Measurements from ENCODE around the gene TMEM19. TPM values are rescaled to one million over a fixed set of nuclear protein-coding genes. Genes with fewer than 3 reads are reported as not detected.

The TMEM19 gene
- total and polyA plus RNA-seq, 2 of the 8 experiments (the other 6 are each of a cell fraction or from before 2014, with no cell fraction given) = 12.6 to 19.1 TPM

GRCh38 chr12:71726548-71726947, 40.7 kb downstream of the TMEM19 start (continued):
- TF ChIP-seq RXRA (IDR thresholded peaks at IDR 0.05; ENCODE audit: insufficient read depth, low read depth, low read length) = no peak
- TF ChIP-seq ATF2 (IDR thresholded peaks at IDR 0.05; ENCODE audit: low read length) = no peak
- no peak for TF ChIP-seq SUZ12 (IDR thresholded peaks at IDR 0.05; ENCODE audit: low read length)
- no peak for TF ChIP-seq RAD21 (IDR thresholded peaks at IDR 0.05 in 1 of 2, conservative IDR thresholded peaks at IDR 0.05 in 1 of 2; ENCODE audit: low read depth in 2 of 2, low read length in 2 of 2)
- TF ChIP-seq EZH2 (IDR thresholded peaks at IDR 0.05; ENCODE audit: low read depth, low read length, severe bottlenecking) = no peak
- TF ChIP-seq BCL11A (IDR thresholded peaks at IDR 0.05; ENCODE audit: low read depth in 2 of 2, low read length in 2 of 2) = no peak
- no peak for TF ChIP-seq CEBPB (IDR thresholded peaks at IDR 0.05; ENCODE audit: low read depth, low read length)

Data from H1 (cell line).